Fibroblast of villous mesenchyme (primary cell): ENCODE results near the gene GRM3. TPM values are rescaled to one million over a fixed set of nuclear protein-coding genes. Genes with fewer than 3 reads are reported as not detected.

Source experiments
- DNase-seq: peaks from one replicate; pipeline ENCODE4 v3.0.0-alpha.2; 2010; ENCODE audit warnings: low read depth
- H3K4me3 ChIP-seq: 2 replicates; pipeline ENCODE4 v1.5.1; 2011; ENCODE audit warnings: low read depth, mild to moderate bottlenecking, low read length
- total RNA-seq: library from RNA; depleted of rRNA; stranded (reverse); fragments of >200 nt; gene quantifications from 2 replicates; pipeline ENCODE4 v1.2.3, GENCODE V29; 2012
- TF ChIP-seq, protein P1 (sequence below): IDR thresholded peaks from 2 replicates; pipeline ENCODE4 v1.5.1; 2012; ENCODE audit warnings: low read depth, mild to moderate bottlenecking, low read length; ENCODE audit not compliant: insufficient read depth

The GRM3 gene
- total RNA-seq, 1 donor, result not detected

- no peak overlapping the region for H3K4me3 ChIP-seq
- no peak for DNase-seq
- TF ChIP-seq, protein P1, sequence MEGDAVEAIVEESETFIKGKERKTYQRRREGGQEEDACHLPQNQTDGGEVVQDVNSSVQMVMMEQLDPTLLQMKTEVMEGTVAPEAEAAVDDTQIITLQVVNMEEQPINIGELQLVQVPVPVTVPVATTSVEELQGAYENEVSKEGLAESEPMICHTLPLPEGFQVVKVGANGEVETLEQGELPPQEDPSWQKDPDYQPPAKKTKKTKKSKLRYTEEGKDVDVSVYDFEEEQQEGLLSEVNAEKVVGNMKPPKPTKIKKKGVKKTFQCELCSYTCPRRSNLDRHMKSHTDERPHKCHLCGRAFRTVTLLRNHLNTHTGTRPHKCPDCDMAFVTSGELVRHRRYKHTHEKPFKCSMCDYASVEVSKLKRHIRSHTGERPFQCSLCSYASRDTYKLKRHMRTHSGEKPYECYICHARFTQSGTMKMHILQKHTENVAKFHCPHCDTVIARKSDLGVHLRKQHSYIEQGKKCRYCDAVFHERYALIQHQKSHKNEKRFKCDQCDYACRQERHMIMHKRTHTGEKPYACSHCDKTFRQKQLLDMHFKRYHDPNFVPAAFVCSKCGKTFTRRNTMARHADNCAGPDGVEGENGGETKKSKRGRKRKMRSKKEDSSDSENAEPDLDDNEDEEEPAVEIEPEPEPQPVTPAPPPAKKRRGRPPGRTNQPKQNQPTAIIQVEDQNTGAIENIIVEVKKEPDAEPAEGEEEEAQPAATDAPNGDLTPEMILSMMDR, result no peak
Observed at GRCh38 chr7:86745013-86745745, 101.5 kb downstream of the GRM3 start.

DNA sequence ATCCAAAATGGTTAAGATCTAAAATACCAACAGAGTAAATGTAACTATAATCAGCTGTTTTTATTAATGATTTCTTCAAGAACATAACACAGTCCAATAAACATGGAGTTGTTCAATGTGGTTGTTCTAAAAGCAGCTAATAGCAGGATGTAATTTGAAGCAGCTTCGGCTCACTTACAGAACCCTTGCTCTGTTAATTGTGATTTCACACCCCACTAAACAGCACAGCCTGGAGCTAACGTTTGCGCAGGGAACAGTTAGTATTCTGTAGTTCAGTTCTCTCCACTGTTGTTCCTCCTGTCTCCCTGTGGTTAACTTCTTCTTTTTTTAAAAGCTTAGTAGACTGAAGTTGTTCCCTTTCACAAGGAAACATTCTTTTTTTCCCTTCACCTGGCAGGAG lies 104.0 kb downstream of the GRM3 start:
- no peak overlapping the region for H3K4me3 ChIP-seq
- TF ChIP-seq, protein P1, result no peak
- no peak for DNase-seq

DNA sequence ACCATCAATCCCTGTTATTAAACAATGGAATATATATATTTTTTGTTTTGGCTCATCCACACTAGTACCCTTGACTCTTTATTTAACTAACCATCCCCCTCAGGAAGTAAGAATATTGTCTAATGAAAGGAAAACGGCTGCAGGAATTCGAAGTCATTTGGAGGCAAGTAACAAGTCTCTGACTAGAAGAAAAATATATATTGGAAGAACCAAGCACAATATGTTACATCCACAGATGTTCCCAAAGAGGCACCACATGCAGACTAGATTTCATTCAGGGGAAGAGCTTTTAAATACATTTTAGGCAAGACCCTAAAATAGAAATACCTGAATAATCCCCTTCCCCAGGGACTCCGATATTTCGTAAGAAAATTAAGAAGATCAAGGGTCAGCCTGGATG lies 104.5 kb downstream of the GRM3 start:
- DNase-seq, result no peak
- H3K4me3 ChIP-seq, result no peak overlapping the region
- TF ChIP-seq, protein P1, result no peak

- no peak for DNase-seq
- TF ChIP-seq, protein P1, result no peak
- no peak overlapping the region for H3K4me3 ChIP-seq
Observed at GRCh38 chr7:86748843-86749719, 105.4 kb downstream of the GRM3 start.

GRCh38 chr7:86749741-86750665 lies 106.3 kb downstream of the GRM3 start:
- H3K4me3 ChIP-seq, result no peak overlapping the region
- no peak for DNase-seq
- TF ChIP-seq, protein P1, result no peak

GRCh38 chr7:86760236-86760635 lies 116.5 kb downstream of the GRM3 start:
- DNase-seq, result no peak
- TF ChIP-seq, protein P1, result no peak
- no peak overlapping the region for H3K4me3 ChIP-seq
